H1 (cell line): Measurements from ENCODE around the gene GH2. TPM values are rescaled to one million over a fixed set of nuclear protein-coding genes. Genes with fewer than 3 reads are reported as not detected.
A peak's percentile ranks its signal among the peaks of the same experiment; 100 is the strongest.

Experiments used
- CTCF ChIA-PET: fragments of 300-600 bp; sonication (Branson Sonifier 250); formaldehyde crosslinking; loops from one replicate; lab custom pipeline; 2021; ENCODE audit not compliant: partially characterized antibody; lab: Charles Lee
- POLR2A ChIA-PET: fragments of 300-600 bp; sonication (Branson Sonifier 250); formaldehyde crosslinking; loops from one replicate; lab custom pipeline; 2021; ENCODE audit warnings: inconsistent platforms; ENCODE audit not compliant: partially characterized antibody; lab: Charles Lee
- DNase-seq, 2 experiments: peaks; one replicate each; pipeline versions ENCODE4 v3.0.0 to v3.0.0-alpha.2; 2010 to 2022; ENCODE audit warnings: low spot score in 2 of 2, low read depth in 1 of 2, mixed read lengths in 1 of 2
- FAIRE-seq: peaks from 2 replicates; lab custom pipeline; 2011; peaks lifted over from hg19 to GRCh38; lab: Jason Lieb, UNC
- H2AFZ ChIP-seq: 2 replicates; pipeline ENCODE4 v1.8.1; 2012; ENCODE audit warnings: low read length, inconsistent platforms
- H2AK5ac ChIP-seq: 2 replicates; pipeline ENCODE4 v1.6.1; 2013; ENCODE audit warnings: low read depth, low read length
- H2BK120ac ChIP-seq: replicated peaks from 2 replicates; pipeline ENCODE3; 2013; ENCODE audit warnings: low read depth, low read length, inconsistent platforms
- H2BK12ac ChIP-seq: 2 replicates; pipeline ENCODE4 v1.6.1; 2013; ENCODE audit warnings: low read depth, low read length
- H2BK15ac ChIP-seq: 2 replicates; pipeline ENCODE4 v1.6.1; 2013; ENCODE audit warnings: low read length
- H2BK20ac ChIP-seq: 2 replicates; pipeline ENCODE4 v1.6.1; 2013; ENCODE audit warnings: low read length
- H2BK5ac ChIP-seq: 2 replicates; pipeline ENCODE4 v1.6.1; 2013; ENCODE audit warnings: low read depth, low read length
- H3K14ac ChIP-seq: 2 replicates; pipeline ENCODE4 v1.6.1; 2013; ENCODE audit warnings: inconsistent platforms; ENCODE audit not compliant: insufficient read length
- H3K18ac ChIP-seq: 2 replicates; pipeline ENCODE4 v1.6.1; 2013; ENCODE audit warnings: low read length; ENCODE audit errors: extremely low read depth
- H3K23ac ChIP-seq: 2 replicates; pipeline ENCODE4 v1.6.1; 2013; ENCODE audit warnings: inconsistent platforms; ENCODE audit not compliant: insufficient read length
- H3K23me2 ChIP-seq: 2 replicates; pipeline ENCODE4 v1.6.1; 2013; ENCODE audit warnings: low read depth, low read length
- H3K27ac ChIP-seq: 2 replicates; pipeline ENCODE4 v1.6.1; 2011; ENCODE audit warnings: low read depth, low read length, inconsistent platforms
- H3K27me3 ChIP-seq, 4 experiments: replicated peaks in 1 of 4; 1 replicate in 1 of 4; 2 replicates in 3 of 4; pipeline versions ENCODE4 v1.6.1 to v1.8.1; 2011 to 2013; ENCODE audit warnings: low read length in 3 of 4, mild to moderate bottlenecking in 3 of 4, inconsistent platforms in 2 of 4, mixed read lengths in 2 of 4, moderate library complexity in 1 of 4; ENCODE audit not compliant: control insufficient read depth in 3 of 4, insufficient read depth in 3 of 4; ENCODE audit errors: extremely low read depth in 1 of 4
- H3K36me3 ChIP-seq, 4 experiments: 2 replicates each; pipeline versions ENCODE4 v1.6.1 to v1.8.1; 2011 to 2013; ENCODE audit warnings: mild to moderate bottlenecking in 4 of 4, low read length in 3 of 4, moderate library complexity in 2 of 4, control low read depth in 1 of 4, inconsistent platforms in 1 of 4; ENCODE audit not compliant: insufficient read depth in 4 of 4, control insufficient read depth in 2 of 4
- H3K4ac ChIP-seq: replicated peaks from 2 replicates; pipeline ENCODE3; 2013; ENCODE audit warnings: low read length, low read depth, mixed read lengths, inconsistent platforms; ENCODE audit not compliant: insufficient read length
- H3K4me1 ChIP-seq, 4 experiments: replicated peaks in 1 of 4; 1 replicate in 1 of 4; 2 replicates in 3 of 4; pipeline versions ENCODE4 v1.6.1 to v1.8.1; 2011 to 2013; ENCODE audit warnings: low read length in 3 of 4, inconsistent platforms in 2 of 4, mixed read lengths in 1 of 4; ENCODE audit not compliant: insufficient read depth in 4 of 4, control insufficient read depth in 3 of 4
- H3K4me2 ChIP-seq, 2 experiments: 2 replicates each; pipeline versions ENCODE4 v1.6.1 to v1.8.1; 2011 to 2013; ENCODE audit warnings: low read depth in 2 of 2, low read length in 2 of 2, control low read depth in 1 of 2, inconsistent platforms in 1 of 2, mild to moderate bottlenecking in 1 of 2; ENCODE audit not compliant: insufficient read depth in 1 of 2
- H3K4me3 ChIP-seq, 4 experiments: fragments of 200-600, 300-600 bp in 1 of 4; sonication (generic), shearing (Covaris generic), sonication (Bioruptor Twin) in 1 of 4; 2 replicates each; pipeline versions ENCODE4 v1.5.1 to v1.8.1; 2011 to 2016; ENCODE audit warnings: low read length in 4 of 4, low read depth in 3 of 4, control low read depth in 2 of 4, inconsistent platforms in 2 of 4, mild to moderate bottlenecking in 2 of 4, mixed read lengths in 1 of 4, moderate library complexity in 1 of 4; ENCODE audit not compliant: insufficient read depth in 2 of 4; ENCODE audit errors: extremely low read depth in 1 of 4
- H3K56ac ChIP-seq: replicated peaks from 2 replicates; pipeline ENCODE3; 2013; ENCODE audit warnings: low read depth, mild to moderate bottlenecking, mixed read lengths, low read length, inconsistent platforms; ENCODE audit not compliant: insufficient read length
- H3K79me1 ChIP-seq: 2 replicates; pipeline ENCODE4 v1.6.1; 2013; ENCODE audit warnings: low read depth, low read length, control low read depth
- H3K79me2 ChIP-seq, 2 experiments: 2 replicates each; pipeline versions ENCODE4 v1.6.1 to v1.8.1; 2012 to 2013; ENCODE audit warnings: low read length in 2 of 2, mild to moderate bottlenecking in 2 of 2, inconsistent platforms in 1 of 2; ENCODE audit not compliant: insufficient read depth in 2 of 2, control insufficient read depth in 1 of 2
- H3K9ac ChIP-seq, 4 experiments: replicated peaks in 1 of 4; 1 replicate in 1 of 4; 2 replicates in 3 of 4; pipeline versions ENCODE4 v1.6.1 to v1.8.1; 2011 to 2013; ENCODE audit warnings: low read depth in 3 of 4, low read length in 3 of 4, control low read depth in 2 of 4, mild to moderate bottlenecking in 2 of 4, moderate library complexity in 2 of 4, inconsistent platforms in 1 of 4; ENCODE audit errors: extremely low read depth in 1 of 4
- H3K9me3 ChIP-seq, 2 experiments: 2 replicates each; pipeline versions ENCODE4 v1.6.1 to v1.8.1; 2012 to 2013; ENCODE audit warnings: mild to moderate bottlenecking in 2 of 2, moderate library complexity in 2 of 2, control low read depth in 1 of 2, inconsistent platforms in 1 of 2, low read depth in 1 of 2, low read length in 1 of 2, mixed read lengths in 1 of 2; ENCODE audit not compliant: insufficient read depth in 2 of 2
- H4K20me1 ChIP-seq, 2 experiments: replicated peaks in 1 of 2; 2 replicates each; pipeline versions ENCODE3 to v1.8.1; 2011 to 2013; ENCODE audit warnings: inconsistent platforms in 2 of 2, low read length in 2 of 2, mild to moderate bottlenecking in 1 of 2; ENCODE audit not compliant: insufficient read depth in 2 of 2, control insufficient read depth in 1 of 2
- H4K5ac ChIP-seq: 2 replicates; pipeline ENCODE4 v1.6.1; 2013; ENCODE audit warnings: low read length, low read depth, mixed read lengths, inconsistent platforms; ENCODE audit not compliant: insufficient read length
- H4K8ac ChIP-seq: 2 replicates; pipeline ENCODE4 v1.8.0; 2013; ENCODE audit warnings: mild to moderate bottlenecking, moderate library complexity, low read length, inconsistent platforms; ENCODE audit not compliant: insufficient read depth; ENCODE audit errors: extremely low read depth
- H4K91ac ChIP-seq: replicated peaks from 2 replicates; pipeline ENCODE3; 2013; ENCODE audit warnings: low read length, mixed read lengths, inconsistent platforms; ENCODE audit not compliant: insufficient read length
- JUND ChIP-seq: IDR thresholded peaks from 2 replicates; pipeline ENCODE4 v1.6.1; 2011; ENCODE audit warnings: mild to moderate bottlenecking, improper control_type of control experiment, low read length
- MAFK ChIP-seq: IDR thresholded peaks from 2 replicates; pipeline ENCODE4 v1.6.1; 2012; ENCODE audit warnings: low read depth, mild to moderate bottlenecking, improper control_type of control experiment, low read length
- RAD21 ChIP-seq, 2 experiments: IDR thresholded peaks in 1 of 2; conservative IDR thresholded peaks in 1 of 2; 2 replicates each; pipeline ENCODE4 v1.6.1; 2011; ENCODE audit warnings: low read depth in 2 of 2, low read length in 2 of 2, improper control_type of control experiment in 1 of 2, inconsistent platforms in 1 of 2, mild to moderate bottlenecking in 1 of 2, moderate library complexity in 1 of 2
- TEAD4 ChIP-seq: IDR thresholded peaks from 2 replicates; pipeline ENCODE4 v1.6.1; 2012; ENCODE audit warnings: low read depth, low read length, inconsistent platforms, mixed read lengths
- YY1 ChIP-seq: IDR thresholded peaks from 2 replicates; pipeline ENCODE4 v1.6.1; 2011; ENCODE audit warnings: low read depth, mild to moderate bottlenecking, low read length
- WGBS, 2 experiments: shearing (Covaris generic) in 1 of 2; methylation state at CpG; one replicate each; pipeline versions ENCODE4 v1.1.6 to v1.1.7; 2013 to 2015; ENCODE audit warnings: low lambda C conversion rate in 2 of 2, mixed read lengths in 2 of 2, inconsistent platforms in 1 of 2, low coverage in 1 of 2, missing lambda C conversion rate in 1 of 2; ENCODE audit not compliant: insufficient replicate concordance in 2 of 2, insufficient coverage in 1 of 2, insufficient read length in 1 of 2; ENCODE audit errors: extremely low coverage in 1 of 2, missing lambda C conversion rate in 1 of 2; 5-methylcytosine and 5-hydroxymethylcytosine counted together
- polyA plus RNA-seq, 7 experiments: library from polyadenylated mRNA; depleted of rRNA in 3 of 7; stranded (reverse) in 5 of 7; unstranded in 2 of 7; fragments of >200 nt in 5 of 7; fragments of 200-250 nt in 2 of 7; gene quantifications; 1 replicate in 5 of 7; 2 replicates in 1 of 7; 4 replicates in 1 of 7; pipeline versions ENCODE4 v1.2.1 to v1.2.3, GENCODE V29; 2011 to 2013; ENCODE audit warnings: missing spikeins in 2 of 7, mixed read lengths in 2 of 7
- total RNA-seq: library from RNA; stranded (reverse); fragmentation: NEBNext Ultra II Directional; extraction: Animal tissue kit (Norgen Biotek cat#: 25700); gene quantifications from 2 replicates; pipeline ENCODE4 v1.2.1, GENCODE V29; 2021
- TF ChIP-seq, protein P1 (sequence below), 3 experiments: IDR thresholded peaks; 1 replicate in 2 of 3; 2 replicates in 1 of 3; pipeline versions ENCODE4 v1.5.1 to v1.6.1; 2011; ENCODE audit warnings: low read length in 3 of 3, mild to moderate bottlenecking in 3 of 3, inconsistent platforms in 2 of 3, low read depth in 1 of 3, moderate library complexity in 1 of 3; ENCODE audit not compliant: insufficient read depth in 1 of 3; ENCODE audit errors: control extremely low read depth in 1 of 3

GH2 gene
- total and polyA plus RNA-seq, 2 of the 8 experiments (the other 6 are each of a cell fraction or from before 2014, with no cell fraction given) = 0.60 to 1.5 TPM

DNA sequence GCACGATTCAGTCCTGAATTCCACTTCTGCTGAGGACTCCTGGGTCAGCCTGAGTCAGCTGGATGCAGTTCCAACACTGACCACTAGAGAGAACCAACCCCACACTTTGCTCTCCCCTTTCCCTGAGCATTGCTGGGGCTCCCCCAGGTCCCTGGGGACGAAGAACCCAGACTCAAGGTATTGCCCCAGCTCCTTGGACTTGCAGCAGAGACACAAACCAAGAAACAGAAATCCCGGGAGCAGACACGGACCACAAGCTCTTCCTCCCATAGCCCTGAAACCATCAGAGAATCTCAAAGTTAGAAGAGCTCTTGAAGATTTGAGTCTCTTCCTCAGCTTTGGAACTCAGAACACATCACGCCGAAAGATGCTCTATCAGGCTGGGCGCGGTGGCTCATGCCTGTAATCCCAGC, 37.6 kb upstream of the GH2 start:
- H3K27ac ChIP-seq = no peak overlapping the region
- H2BK20ac ChIP-seq = no peak overlapping the region
- CTCF ChIA-PET = interaction anchor here (0.7 to 11.2 kb wide), 46 partner anchors 8 to 315 kb away, joined by 3 to 270 read pairs (median 8); partner anchors contain the start of genes CD79B, CSHL1, GH2 and PRR29
- no peak overlapping the region for H2BK15ac ChIP-seq
- 64% methylated on average over 8 of the region's 8 CpGs; no CpG with 5 or more reads in 1 of the 2 experiments for WGBS, 2 experiments
- no peak overlapping the region for H2AK5ac ChIP-seq
- no peak overlapping the region for H2BK5ac ChIP-seq
- DNase-seq (peak in 1 of 2 experiments; percentile 85), FAIRE-seq (no peak)
- H3K79me1 ChIP-seq = no peaks in the 10 kb centered on the region
- H3K23me2 ChIP-seq = no peaks in the 10 kb centered on the region; the same call in 1 of the 2 replicates
- H3K79me2 ChIP-seq = no peaks in the 10 kb centered on the region
- no peak overlapping the region for H4K91ac ChIP-seq
- H3K56ac ChIP-seq = no peak overlapping the region
- no peaks in the 10 kb centered on the region for H3K36me3 ChIP-seq
- no peak overlapping the region for H3K18ac ChIP-seq
- no peaks in the 10 kb centered on the region for H4K20me1 ChIP-seq
- H3K9me3 ChIP-seq = no peaks in the 10 kb centered on the region
- 0 out of 2 replicates have a peak overlapping the region, but pooled peaks have one; percentile 63 for H2AFZ ChIP-seq
- H2BK120ac ChIP-seq = no peak overlapping the region
- peak overlapping the region; percentile 68; the same call in 1 of the 2 replicates for H2BK12ac ChIP-seq
- TF ChIP-seq MAFK = peak; percentile 3; the same call in 1 of the 2 replicates
- TF ChIP-seq, protein P1, sequence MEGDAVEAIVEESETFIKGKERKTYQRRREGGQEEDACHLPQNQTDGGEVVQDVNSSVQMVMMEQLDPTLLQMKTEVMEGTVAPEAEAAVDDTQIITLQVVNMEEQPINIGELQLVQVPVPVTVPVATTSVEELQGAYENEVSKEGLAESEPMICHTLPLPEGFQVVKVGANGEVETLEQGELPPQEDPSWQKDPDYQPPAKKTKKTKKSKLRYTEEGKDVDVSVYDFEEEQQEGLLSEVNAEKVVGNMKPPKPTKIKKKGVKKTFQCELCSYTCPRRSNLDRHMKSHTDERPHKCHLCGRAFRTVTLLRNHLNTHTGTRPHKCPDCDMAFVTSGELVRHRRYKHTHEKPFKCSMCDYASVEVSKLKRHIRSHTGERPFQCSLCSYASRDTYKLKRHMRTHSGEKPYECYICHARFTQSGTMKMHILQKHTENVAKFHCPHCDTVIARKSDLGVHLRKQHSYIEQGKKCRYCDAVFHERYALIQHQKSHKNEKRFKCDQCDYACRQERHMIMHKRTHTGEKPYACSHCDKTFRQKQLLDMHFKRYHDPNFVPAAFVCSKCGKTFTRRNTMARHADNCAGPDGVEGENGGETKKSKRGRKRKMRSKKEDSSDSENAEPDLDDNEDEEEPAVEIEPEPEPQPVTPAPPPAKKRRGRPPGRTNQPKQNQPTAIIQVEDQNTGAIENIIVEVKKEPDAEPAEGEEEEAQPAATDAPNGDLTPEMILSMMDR (IDR thresholded peaks at IDR 0.05; ENCODE audit: control extremely low read depth in 1 of 3, insufficient read depth in 1 of 3, low read depth in 1 of 3, low read length in 3 of 3) = peak; percentile 88 to 94 (median 89)
- no peak for TF ChIP-seq TEAD4
- peak; percentile 89 to 94 for TF ChIP-seq RAD21 (IDR thresholded peaks at IDR 0.05 in 1 of 2, conservative IDR thresholded peaks at IDR 0.05 in 1 of 2; ENCODE audit: low read depth in 2 of 2, low read length in 2 of 2)
- 0 out of 2 replicates have a peak, but pooled peaks have one; percentile 7 for TF ChIP-seq JUND
- 0 out of 2 replicates have a peak, but pooled peaks have one; percentile 12 for TF ChIP-seq YY1
- peaks cover 0 to 5% (median under 1%) of the 10 kb centered on the region in 4 experiments; a peak in 3 of 7 replicates for H3K4me1 ChIP-seq
- H3K14ac ChIP-seq = no peak overlapping the region
- no peak overlapping the region; a peak in 1 of 4 replicates for H3K4me2 ChIP-seq
- no peak overlapping the region for H3K9ac ChIP-seq
- no peak overlapping the region for H3K4ac ChIP-seq
- POLR2A ChIA-PET = interaction anchor here (1.0 to 2.5 kb wide), 6 partner anchors 13 to 586 kb away, joined by 3 to 13 read pairs (median 4); partner anchors contain the start of gene CD79B
- H3K4me3 ChIP-seq = no peak overlapping the region
- H4K5ac ChIP-seq = no peak overlapping the region
- H4K8ac ChIP-seq = peak overlapping the region; percentile 71; the same call in 1 of the 2 replicates
- H3K27me3 ChIP-seq = no peaks in the 10 kb centered on the region
- H3K23ac ChIP-seq = no peak overlapping the region
